Measurements from ENCODE around the gene VSTM2A.
"Not testable (repeated sequence)": the region's sequence is repeated elsewhere in the genome, so short reads cannot be mapped to it uniquely, and the experiment has no call there.

The VSTM2A gene, protein sequence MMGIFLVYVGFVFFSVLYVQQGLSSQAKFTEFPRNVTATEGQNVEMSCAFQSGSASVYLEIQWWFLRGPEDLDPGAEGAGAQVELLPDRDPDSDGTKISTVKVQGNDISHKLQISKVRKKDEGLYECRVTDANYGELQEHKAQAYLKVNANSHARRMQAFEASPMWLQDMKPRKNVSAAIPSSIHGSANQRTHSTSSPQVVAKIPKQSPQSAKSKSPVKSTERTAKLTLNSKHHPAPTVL

DNA sequence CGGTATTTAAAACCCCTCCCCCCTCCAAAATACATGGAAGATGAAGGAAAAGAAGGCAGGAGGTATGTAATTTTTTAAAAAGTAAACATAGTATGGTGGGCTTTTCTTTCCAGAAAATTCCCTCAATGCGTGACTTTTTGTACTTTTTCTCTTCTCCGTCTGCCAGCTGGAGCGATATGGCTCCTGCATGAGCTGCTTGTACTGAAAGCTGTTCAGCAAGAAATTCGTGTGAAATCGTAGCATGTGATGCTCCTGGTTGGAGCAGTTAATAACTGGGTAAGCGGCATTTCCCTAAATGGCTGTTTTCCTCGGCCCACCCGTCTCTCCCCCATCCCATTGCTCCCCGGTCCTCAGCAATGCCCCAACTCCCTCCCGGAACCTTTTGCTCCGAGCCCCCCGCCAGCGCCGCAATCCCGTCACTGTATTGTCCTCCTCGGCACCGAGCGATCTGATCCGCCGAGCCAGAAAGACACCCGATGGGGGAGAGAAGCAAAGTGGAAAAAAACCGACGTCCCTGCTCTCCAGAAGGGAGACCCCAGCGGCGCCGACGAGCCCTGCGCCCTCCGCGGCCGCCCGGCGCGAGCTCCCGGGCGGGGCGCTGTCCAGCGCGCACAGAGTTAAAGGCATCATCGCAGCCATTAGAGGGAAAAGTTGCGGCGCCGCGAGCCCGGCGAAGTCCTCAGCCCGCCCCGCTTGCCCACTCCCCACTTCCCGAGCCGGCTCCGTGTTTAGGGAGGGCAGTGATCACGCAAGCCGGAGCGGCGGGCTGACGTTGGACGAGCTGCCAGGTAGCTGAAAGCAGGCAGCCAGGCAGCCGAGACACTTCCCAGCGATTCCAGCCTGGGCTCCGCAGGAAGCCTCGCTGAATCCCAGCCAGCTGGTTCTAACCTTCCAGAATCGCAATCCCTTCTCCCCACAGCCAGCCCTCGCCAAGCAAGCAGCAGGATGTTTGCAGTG lies at the start of gene VSTM2A:
TSS of gene VSTM2A (plus strand) at position 707 of the 957 bp plus-strand sequence. CDS start 356 bp downstream, outside the sequence.
- no peak for DNase-seq (ENCODE audit: low read depth in 2 of 2)

DNA sequence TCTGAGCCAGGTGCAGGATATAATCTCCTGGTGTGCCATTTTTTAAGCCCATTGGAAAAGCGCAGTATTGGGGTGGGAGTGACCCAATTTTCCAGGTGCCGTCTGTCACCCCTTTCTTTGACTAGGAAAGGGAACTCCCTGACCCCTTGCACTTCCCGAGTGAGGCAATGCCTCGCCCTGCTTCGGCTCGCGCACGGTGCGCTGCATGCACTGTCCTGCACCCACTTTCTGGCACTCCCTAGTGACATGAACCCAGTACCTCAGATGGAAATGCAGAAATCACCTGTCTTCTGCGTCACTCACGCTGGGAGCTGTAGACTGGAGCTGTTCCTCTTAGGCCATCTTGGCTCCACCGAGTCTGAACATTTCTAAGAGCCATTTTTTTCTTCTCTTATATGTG lies 37.6 kb upstream of the VSTM2A start:
- DNase-seq (ENCODE audit: low read depth in 2 of 2), result not testable (repeated sequence)

DNA sequence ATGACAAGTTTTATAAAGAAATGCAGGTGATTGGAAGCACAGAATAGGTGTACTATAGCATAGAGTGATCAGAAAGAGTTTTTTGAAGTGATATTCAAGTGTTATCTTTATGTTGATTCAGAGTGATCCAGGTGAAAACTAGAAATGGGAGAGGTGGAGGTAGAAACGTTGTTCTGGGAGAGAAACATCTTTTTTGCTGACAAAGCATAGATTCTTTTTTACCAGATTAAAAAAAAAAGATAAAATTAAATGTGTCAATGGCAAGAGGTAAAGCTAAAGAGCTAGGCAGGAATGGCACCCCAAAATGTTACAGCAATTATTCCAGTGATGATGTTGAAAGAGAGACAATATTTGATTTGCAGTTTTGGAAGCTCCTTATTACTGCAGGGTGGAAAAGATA lies 12.6 kb upstream of the VSTM2A start:
- no peak for DNase-seq (ENCODE audit: low read depth in 2 of 2)

DNA sequence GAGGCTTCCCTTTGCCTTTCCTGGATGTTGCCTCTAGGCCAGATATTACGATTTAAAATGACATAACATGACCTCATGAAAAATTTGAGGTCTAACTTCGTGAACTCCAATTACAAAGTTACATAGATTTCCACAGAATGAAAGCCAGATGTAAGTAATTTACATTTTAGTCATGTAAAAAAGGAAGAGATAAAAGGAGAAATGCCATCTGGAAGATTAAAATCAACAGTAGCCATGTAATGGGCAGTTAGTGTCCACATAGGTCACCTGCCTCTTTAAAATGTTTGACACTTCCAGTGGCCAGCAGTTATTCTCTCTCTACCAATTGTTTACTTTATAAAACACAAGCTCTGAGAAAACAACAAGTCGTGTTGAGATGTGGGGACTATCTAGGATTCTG lies 4.1 kb upstream of the VSTM2A start:
- DNase-seq (ENCODE audit: low read depth in 2 of 2), result no peak

DNA sequence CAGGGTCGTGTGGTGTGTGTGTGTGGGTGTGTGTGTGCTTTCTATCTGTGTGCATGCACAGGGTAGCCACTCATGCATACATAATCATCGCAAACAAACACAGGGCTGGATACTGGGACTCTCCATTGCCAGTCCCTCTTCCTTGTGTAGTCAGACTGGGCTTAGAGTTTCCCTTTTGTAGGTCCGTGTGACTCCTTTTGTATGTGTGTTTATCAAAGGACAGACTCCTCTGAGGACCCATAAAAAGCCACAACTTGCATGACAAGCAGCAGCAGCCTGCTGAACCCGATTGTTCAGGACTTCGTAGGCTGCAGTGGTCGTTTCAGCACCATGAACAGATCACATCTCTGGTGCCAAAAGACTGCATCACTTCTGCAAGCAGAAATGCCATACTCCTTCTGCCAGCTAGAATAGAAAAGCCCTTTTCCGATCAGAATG lies 895 bp downstream of the VSTM2A start:
- DNase-seq (ENCODE audit: low read depth in 2 of 2), result no peak

DNA sequence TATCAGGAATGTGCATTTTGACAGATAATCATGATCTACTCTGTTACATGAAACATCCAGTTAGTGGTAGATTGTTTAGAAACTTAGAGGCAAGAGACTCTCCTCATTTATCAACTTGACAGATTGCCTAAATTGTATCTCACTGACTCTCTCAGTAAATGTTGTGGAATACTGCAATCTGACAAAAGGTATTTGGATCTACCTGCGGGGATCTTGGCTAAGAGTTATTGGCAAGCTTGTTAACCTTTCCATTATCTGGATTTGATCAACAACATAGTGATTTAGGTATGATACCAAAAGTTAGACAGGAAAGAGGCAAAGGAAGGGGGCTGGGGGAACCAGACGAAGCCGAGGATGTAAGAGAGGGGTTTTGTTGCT lies 2.0 kb downstream of the VSTM2A start:
- no peak for DNase-seq (ENCODE audit: low read depth in 2 of 2)

DNA sequence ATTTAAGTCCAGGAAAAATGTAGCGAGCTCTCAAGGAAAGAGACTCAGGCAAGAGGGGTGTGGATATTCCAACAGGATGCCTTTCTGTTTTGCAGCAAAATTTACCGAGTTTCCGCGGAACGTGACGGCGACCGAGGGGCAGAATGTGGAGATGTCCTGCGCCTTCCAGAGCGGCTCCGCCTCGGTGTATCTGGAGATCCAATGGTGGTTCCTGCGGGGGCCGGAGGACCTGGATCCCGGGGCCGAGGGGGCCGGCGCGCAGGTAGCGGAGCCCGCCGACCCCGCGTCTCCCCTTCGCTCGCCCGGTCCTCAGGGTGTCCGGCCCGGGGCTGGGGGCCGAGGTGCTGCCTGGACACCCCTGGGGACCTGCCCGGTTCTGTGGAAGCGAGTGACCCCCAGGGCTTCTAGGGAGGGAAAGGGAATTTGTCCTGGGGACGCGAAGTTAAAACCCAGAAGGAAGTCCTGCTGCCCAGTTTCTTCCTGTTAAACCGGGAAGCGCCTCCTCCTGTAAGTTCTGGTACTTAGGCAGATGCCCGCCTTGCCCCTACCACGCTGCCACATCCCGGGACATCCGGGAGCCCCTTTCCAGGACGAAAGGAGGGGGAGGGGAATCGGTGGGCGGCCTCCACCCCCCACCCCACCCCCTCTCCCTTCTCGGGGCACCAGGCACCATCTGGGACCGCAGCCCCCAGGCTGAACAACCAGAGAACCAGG lies 2.5 kb downstream of the VSTM2A start:
- DNase-seq (ENCODE audit: low read depth in 2 of 2), result no peak

DNA sequence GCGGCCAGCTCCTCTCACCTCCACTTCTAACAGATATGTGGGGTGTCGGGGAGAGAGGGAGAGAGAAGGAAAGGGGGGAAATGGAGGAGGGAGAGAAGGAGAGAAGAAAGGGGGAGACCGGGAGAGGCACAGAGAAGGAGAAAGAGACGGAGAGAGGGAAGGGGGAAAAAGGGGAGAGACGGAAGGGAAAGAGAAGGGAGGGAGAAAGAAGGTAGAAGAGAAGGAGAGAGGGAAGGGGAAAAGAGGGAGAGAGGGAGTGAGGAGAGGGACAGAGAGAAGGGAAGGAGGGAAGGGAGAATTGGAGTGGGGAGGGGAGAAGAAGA lies 3.0 kb downstream of the VSTM2A start:
- no peak for DNase-seq (ENCODE audit: low read depth in 2 of 2)

DNA sequence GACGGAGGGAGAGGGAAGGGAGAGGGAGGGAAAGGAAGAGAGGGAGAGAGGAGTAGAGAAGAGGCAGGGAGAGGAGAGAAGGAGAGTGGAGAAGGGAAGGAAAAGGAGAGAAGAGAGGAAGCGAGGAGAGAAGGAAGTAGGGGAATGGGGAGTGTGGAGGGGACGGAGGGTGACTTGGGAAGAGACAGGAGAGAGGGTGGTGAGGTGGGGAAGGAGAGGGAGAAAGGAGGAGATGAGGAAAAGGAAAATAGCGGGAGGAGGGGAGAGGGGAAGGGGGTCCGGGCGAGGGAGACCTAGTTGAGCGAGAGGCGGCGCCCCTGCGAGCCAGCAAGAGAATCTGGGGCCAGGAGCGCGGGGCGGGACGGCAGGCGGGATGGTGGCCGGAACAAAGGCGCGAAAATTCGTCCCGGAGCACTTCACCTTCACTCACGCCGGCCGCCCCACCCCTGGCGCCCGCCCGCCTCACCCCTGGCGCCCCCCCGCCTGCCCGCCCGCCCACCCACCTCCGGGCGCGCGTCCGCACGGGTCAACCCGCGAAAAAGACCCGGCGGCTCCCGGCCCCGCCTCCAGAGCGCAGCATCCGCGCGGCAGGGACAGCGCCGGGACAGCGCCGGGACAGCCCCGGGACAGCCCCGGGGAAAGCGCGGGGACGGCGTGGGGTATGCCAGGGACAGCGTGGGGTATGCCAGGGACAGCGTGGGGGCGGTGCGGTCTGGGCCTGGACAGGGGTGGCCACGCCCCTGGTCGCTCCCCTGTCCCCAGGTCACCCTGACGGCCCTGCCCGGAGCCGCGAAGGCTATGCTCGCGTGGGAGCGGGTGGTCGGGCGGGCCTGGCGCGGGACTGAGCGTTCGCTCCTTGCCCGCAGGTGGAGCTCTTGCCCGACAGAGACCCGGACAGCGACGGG lies 4.2 kb downstream of the VSTM2A start:
- no peak for DNase-seq (ENCODE audit: low read depth in 2 of 2)

DNA sequence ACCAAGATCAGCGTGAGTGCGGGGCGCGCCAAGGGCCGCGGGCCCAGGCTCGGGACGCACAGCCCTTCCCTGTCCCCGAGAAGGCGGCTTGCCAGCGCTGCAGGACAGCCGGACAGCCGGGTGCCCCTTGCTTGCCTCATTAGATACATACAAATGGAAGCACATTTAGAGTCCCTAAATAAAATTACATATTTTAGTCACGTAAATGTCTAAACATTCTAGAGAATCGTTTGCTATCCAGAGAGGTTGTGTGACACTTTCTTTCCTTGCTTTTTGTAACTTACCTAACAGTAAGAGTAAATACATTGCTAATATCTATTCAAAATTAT lies 4.8 kb downstream of the VSTM2A start:
- DNase-seq (ENCODE audit: low read depth in 2 of 2), result no peak

DNA sequence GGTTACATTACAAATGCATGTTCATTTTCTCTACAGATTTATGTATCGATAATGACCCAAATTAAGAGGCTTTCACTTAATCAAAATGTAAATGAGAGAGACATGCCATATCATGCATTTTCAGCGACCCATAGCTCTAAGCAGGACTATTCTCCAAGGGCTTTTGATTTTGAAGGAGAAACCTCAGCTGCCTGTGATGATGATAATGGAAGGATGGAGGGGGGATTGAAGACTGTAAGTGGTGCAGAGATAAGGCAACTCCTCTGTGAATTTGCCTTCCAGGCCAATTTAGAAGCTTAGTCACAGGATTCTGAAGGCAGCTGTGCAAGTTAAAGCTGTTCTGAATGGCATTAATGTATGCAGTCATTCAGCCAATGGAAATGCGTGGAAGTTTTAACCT lies 8.3 kb downstream of the VSTM2A start:
- no peak for DNase-seq (ENCODE audit: low read depth in 2 of 2)

DNA sequence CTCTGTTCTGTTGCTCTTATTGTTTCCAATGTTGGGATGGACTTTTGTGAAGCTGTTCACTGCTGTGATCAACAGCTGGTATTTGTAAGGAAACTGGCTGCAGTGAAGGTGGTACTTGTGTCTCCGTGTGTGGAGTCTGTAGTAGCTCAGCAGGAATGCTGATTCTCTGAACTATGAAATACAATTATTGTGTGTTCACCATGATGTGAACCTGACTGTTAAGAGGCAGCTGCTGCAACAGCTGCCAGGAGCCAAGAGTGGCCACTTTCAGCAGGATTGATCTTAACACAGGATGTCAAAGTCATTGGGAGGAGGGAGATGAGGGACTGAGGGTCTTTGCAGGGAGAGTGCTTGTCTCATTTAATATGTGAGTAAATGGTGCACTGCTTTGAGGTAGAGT lies 13.9 kb downstream of the VSTM2A start:
- DNase-seq (ENCODE audit: low read depth in 2 of 2), result no peak

DNA sequence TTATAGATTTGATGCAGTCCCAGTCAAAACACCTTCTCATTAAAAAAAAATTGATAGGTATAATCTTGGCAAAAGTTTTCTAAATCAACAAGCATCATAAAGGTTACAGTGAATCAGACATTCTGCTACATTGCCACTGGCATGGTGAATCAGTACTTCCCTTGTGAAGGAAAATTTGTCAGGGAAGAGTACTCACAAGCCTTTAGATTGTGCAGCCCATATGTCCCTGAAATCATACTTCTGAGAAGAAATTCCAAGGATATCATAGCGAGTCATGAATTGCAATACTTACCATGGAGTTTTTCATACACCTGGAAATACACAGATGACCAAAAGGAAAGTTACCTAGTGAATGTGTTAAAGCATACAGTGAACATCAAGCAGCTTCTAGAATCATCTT lies 17.2 kb downstream of the VSTM2A start:
- no peak for DNase-seq (ENCODE audit: low read depth in 2 of 2)

DNA sequence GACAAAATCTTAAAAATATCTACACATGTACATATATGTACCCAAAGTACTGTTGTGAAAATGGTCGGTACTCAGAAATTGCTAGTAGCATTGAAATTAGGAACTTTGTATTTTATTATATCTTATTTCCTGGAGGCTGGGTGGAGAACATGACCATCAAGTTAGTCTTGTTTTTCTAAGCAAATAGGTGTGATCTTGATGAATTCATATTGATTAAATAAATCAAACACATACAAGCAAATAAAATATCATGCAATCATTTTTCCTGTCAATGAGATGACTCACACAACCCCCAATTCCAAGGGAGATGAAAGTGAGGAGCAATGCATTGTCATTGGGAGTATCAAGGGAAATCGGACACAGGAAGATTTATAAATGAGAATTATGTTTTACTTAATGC lies 18.0 kb downstream of the VSTM2A start:
- no peak for DNase-seq (ENCODE audit: low read depth in 2 of 2)

DNA sequence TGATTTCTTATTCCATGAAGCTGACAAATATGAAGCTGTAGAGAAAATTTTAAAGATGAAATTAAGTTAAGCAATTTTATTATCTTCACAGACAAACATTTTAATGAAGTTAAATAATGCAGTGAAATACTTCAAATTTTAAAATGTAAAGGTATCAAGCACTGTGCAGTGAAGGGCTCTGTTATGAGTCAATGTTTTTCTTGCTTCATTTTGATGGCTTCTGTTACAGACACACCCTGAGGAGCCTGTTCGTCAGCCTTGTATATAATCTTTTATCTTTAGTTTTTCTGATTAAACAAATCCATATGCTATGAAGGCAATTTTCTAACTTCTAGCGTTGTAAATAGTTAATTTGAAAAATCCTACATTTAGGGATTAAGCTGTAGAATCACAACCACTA lies 18.5 kb downstream of the VSTM2A start:
- no peak for DNase-seq (ENCODE audit: low read depth in 2 of 2)

DNA sequence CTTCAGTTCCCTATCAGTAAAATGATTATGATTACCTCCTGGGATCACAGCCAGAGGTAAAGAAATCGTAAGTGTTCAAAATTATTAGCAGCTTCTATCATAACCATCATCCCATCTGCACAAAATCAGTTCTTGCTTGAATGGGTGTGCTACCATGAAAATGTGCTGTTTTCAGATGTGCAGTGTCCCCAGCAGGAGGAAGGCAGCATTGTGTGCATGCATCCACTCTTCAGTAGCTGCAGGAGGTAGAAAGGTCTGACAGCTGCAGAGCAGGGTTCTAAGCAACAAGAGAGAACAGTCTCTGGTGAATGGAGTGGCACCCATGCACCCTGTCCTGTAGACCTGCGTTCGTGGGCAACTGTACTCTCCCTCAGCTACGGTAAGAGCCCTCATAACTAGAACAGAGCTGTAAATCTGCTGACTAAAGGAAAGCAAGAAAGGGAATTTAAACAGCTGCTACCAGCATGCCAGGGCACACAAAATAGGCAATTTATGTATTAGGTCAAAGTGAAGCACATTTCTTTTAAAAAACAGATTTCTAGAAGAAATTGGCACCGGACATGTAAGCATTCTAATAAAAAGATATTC lies 21.2 kb downstream of the VSTM2A start:
- no peak for DNase-seq (ENCODE audit: low read depth in 2 of 2)

DNA sequence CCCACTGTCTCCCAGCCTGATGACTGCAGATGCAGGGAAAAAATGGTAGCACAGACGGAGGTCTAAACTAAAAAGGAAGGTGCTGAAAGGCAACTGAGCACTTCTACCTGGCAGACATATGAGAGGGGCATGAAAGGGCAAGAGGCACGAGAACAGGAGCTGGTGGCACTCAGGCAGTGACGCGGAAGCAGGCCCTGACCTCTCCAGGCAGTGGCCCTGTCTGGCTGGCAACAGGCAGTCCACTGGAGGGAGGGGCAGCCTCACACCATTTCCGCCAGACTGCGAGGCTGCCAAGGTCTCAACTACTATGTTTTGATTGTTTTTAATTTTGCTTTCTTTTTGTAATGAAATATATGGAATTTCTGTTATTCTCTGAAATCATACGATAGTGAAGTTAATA lies 23.3 kb downstream of the VSTM2A start:
- DNase-seq (ENCODE audit: low read depth in 2 of 2), result no peak

DNA sequence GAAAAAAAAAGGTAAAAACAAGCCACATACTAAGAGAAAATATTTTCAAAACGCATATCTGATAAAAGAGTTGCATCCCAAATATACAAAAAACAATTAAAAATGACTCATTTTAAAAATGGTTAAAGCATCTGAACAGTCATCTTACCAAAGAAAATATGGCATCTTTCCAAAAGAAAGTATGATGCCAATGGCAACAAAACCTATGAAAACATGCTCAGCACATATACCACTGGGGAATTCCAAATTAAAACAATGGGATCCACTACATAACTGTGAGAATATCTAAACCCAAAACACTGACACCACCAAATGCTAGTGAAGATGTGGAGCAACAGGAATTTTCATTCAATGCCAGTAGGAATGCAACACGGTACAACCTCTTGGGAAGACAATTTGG lies 39.3 kb downstream of the VSTM2A start:
- DNase-seq (ENCODE audit: low read depth in 2 of 2), result no peak

DNA sequence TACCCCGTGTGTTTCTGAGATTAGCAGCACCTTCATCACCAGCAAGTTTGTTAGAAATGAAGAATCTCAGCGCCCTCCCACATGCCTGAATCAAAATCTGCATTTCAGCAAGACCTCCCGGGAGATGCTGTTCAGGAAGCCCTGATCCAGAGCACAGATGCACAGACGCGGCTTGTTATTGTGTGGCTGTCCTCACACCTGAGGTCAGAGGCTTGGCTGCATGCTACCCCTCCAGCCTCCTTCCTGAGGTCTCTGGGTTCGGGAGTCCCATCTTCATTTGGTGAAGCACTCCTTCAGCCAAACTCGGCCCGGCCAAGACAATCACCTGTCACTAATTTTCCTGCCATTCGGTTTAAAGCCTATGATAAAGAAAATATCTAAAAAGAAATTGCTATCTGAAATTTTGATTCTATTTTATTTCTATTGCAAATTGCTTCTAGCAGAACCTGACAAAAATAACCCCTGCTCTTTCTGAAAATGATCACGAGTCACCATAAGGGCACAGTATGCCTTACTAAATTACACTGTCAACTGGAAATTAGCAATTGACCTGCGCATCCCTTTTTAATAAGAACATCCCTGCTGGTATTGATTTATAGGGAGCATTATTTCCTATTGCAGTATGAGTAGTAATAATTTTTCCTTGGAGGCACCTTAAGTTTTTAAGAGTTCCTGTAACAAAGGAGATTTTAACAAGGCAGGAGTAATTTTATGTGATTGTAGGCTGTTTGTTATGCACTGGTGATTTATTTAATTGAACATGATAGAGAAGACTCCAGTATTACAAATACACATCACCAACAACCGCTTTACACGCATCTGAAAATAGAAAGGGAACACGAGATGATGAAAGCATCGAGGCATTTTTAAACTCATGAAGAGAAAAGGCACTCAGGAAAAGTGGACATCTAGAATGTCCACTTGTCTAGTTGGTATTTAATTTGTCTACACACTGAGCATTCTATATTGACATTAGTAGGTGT lies 49.5 kb downstream of the VSTM2A start:
- no peak for DNase-seq (ENCODE audit: low read depth in 2 of 2)

DNA sequence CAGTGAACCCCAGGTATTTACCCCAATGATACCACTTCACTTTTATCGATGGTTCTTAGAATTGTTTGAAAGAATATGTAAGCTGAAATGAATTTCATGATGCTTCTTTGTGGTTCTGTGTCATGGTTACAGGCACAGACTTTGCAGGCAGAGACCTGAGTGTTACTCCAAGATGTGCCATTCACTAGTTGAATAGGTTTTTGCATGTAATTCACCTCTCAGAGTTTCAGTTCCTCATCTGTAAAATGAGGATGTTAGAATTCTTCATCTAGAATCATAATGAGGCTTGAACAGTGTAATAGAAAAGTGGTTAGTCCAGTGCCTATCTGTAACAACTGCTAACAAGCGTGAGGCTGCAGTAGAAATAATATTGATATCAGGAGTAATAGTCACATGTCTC lies 54.6 kb downstream of the VSTM2A start:
- DNase-seq (ENCODE audit: low read depth in 2 of 2), result no peak
